Gastrocnemius medialis (tissue), 4 donors: Measurements from ENCODE around the gene KCNRG. TPM values are rescaled to one million over a fixed set of nuclear protein-coding genes. Genes with fewer than 3 reads are reported as not detected.
A peak's percentile ranks its signal among the peaks of the same experiment; 100 is the strongest.

Experiments used
- ATAC-seq, 2 donors: fragments of 150-250 bp; one replicate each; pipeline ENCODE4 v1.9.1; 2016
- DNase-seq, 2 donors: peaks; one replicate each; pipeline ENCODE4 v3.0.0-alpha.2; 2019
- H3K27ac ChIP-seq, 4 donors: fragments of 200-600 bp; sonication (generic); 1 replicate in 1 of 4; 2 replicates in 3 of 4; pipeline ENCODE4 v1.5.1; 2016 to 2018; ENCODE audit warnings: mild to moderate bottlenecking in 2 of 4, moderate library complexity in 1 of 4
- H3K27me3 ChIP-seq, 3 donors: fragments of 200-600 bp; sonication (generic) in 2 of 3; 1 replicate in 1 of 3; 2 replicates in 2 of 3; pipeline versions ENCODE4 v1.5.1 to v1.6.0; 2016 to 2019; ENCODE audit warnings: mild to moderate bottlenecking in 1 of 3, moderate library complexity in 1 of 3
- H3K36me3 ChIP-seq, 2 donors: fragments of 200-600 bp; sonication (generic) in 1 of 2; one replicate each; pipeline ENCODE4 v1.5.1; 2017 to 2018
- H3K4me1 ChIP-seq, 2 donors: fragments of 200-600 bp; sonication (generic) in 1 of 2; one replicate each; pipeline ENCODE4 v1.5.1; 2016 to 2017; ENCODE audit warnings: mild to moderate bottlenecking in 2 of 2
- H3K4me3 ChIP-seq, 4 donors: fragments of 200-600 bp; sonication (generic) in 3 of 4; 1 replicate in 1 of 4; 2 replicates in 3 of 4; pipeline ENCODE4 v1.5.1; 2016 to 2019; ENCODE audit warnings: mild to moderate bottlenecking in 2 of 4
- H3K9me3 ChIP-seq, 3 donors: fragments of 200-600 bp; sonication (generic) in 2 of 3; 1 replicate in 1 of 3; 2 replicates in 2 of 3; pipeline ENCODE4 v1.5.1; 2016 to 2019
- POLR2A ChIP-seq, 2 donors: fragments of 450-650 bp; IDR thresholded peaks; one replicate each; pipeline ENCODE4 v1.6.1; 2017; ENCODE audit warnings: antibody characterized with exemption in 2 of 2, mild to moderate bottlenecking in 2 of 2, moderate library complexity in 2 of 2
- in situ Hi-C, 4 donors: fragments of 200-750 bp; cut with MboI; loops; one replicate each; pipeline versions ENCODE4 v1.15.0 to v1.8.0; 2017; ENCODE audit warnings: low sequenced_read_pairs in 4 of 4
- intact Hi-C: fragments of 100-400 bp; cut with DNase I; formaldehyde crosslinking; loops from one replicate; pipeline ENCODE4 v1.15.1; 2023; ENCODE audit warnings: low total_unique reads
- total RNA-seq, 4 donors: library from RNA; depleted of rRNA; stranded (reverse); fragments of >200 nt; gene quantifications; one replicate each; pipeline versions ENCODE4 v1.1.0 to v1.2.3, GENCODE V29; 2016
- TF ChIP-seq, protein P1 (sequence below), 5 experiments: fragments of 450-650 bp in 3 of 5; fragments of 200-600 bp in 2 of 5; sonication (generic) in 2 of 5; IDR thresholded peaks in 4 of 5; conservative IDR thresholded peaks in 1 of 5; 1 replicate in 4 of 5; 2 replicates in 1 of 5; pipeline ENCODE4 v1.5.1; 2016 to 2019; ENCODE audit warnings: antibody characterized with exemption in 5 of 5, mild to moderate bottlenecking in 3 of 5, moderate library complexity in 3 of 5

The KCNRG gene
- total RNA-seq, 4 donors from 2014 or later = 0.66 to 0.72 TPM; not detected in 2

DNA sequence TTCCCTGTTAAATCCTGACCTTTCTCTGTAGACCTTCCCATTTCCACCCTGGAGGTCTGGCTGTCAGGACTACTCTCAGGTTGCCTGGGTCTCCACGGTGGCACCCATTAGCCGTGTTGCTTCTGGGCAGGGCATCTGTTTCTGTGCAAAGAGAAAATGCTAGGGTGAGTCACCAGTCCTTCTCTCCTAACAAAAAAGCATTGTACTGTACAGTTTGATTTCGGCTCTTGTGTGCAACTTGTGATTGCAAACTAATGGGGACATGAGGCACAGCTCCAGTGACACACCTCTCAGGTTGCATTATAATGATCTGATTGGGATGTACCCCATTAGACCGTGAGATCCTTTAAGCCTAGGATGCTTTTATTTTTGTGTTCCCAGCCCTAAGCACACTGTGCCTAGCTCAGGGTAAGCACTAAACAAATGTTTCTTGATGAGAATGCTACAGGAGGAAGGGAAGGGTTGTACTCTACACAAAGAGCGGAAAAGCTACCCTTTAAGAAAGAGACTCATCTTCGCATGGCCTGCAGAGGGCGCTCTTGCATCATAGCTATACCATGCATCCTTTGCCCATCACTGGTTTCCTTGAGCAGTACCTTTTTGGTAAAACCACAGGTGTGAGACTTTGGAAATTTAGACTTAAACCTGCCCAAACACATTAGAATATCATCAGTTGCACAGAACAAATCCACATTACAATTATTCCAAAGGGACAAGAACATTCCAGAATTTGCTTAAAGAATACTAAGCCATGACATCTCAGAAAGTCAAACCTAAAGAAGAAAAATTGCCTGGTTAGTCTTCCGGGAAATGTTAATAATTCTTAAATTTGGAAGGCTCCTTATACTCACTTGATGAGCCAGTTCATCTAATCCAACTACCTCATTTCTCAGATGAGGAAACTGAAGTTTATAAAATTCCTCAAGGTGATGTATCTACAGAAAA, 38.7 kb upstream of the KCNRG start:
- ATAC-seq = peak; percentile 82 to 88
- in situ Hi-C loops = loop anchor here in 3 of 4 donors (10.0 to 25.0 kb wide), 5 partner anchors 411 to 936 kb away; partner anchors contain the start of gene RNASEH2B (in 3 of the 3)
- no peak overlapping the region for H3K4me3 ChIP-seq

GRCh38 chr13:49977992-49978391, 37.3 kb upstream of the KCNRG start:
- Histone ChIP-seq H3K4me3 (no peak overlapping the region), H3K4me1 (peaks cover 0 to 4% of the 10 kb centered on the region in 2 donors), H3K36me3 (peaks cover 0 to 10% of the 10 kb centered on the region in 2 donors), H3K27me3 (no peaks in the 10 kb centered on the region), H3K27ac (no peak overlapping the region), H3K9me3 (no peaks in the 10 kb centered on the region)
- in situ Hi-C loops = loop anchor here in 3 of 4 donors (10.0 to 25.0 kb wide), 5 partner anchors 409 to 934 kb away; partner anchors contain the start of gene RNASEH2B (in 3 of the 3)
- TF ChIP-seq POLR2A (IDR thresholded peaks at IDR 0.05) = no peak
- TF ChIP-seq, protein P1, sequence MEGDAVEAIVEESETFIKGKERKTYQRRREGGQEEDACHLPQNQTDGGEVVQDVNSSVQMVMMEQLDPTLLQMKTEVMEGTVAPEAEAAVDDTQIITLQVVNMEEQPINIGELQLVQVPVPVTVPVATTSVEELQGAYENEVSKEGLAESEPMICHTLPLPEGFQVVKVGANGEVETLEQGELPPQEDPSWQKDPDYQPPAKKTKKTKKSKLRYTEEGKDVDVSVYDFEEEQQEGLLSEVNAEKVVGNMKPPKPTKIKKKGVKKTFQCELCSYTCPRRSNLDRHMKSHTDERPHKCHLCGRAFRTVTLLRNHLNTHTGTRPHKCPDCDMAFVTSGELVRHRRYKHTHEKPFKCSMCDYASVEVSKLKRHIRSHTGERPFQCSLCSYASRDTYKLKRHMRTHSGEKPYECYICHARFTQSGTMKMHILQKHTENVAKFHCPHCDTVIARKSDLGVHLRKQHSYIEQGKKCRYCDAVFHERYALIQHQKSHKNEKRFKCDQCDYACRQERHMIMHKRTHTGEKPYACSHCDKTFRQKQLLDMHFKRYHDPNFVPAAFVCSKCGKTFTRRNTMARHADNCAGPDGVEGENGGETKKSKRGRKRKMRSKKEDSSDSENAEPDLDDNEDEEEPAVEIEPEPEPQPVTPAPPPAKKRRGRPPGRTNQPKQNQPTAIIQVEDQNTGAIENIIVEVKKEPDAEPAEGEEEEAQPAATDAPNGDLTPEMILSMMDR (IDR thresholded peaks at IDR 0.05 in 4 of 5, conservative IDR thresholded peaks at IDR 0.05 in 1 of 5) = no peak
- no peak for DNase-seq
- no peak for ATAC-seq
- intact Hi-C loops = loop anchor here (2.0 to 10.0 kb wide), 4 partner anchors 555 to 1087 kb away; no protein-coding TSS in a partner anchor

More for the DNA sequence above, 38.7 kb upstream of the KCNRG start:
- intact Hi-C loops = loop anchor here (2.0 to 10.0 kb wide), 4 partner anchors 556 to 1088 kb away; no protein-coding TSS in a partner anchor
- DNase-seq = peak; percentile 30 to 48
- no peaks in the 10 kb centered on the region for H3K9me3 ChIP-seq
- H3K27ac ChIP-seq = no peak overlapping the region
- TF ChIP-seq, protein P1 (IDR thresholded peaks at IDR 0.05 in 4 of 5, conservative IDR thresholded peaks at IDR 0.05 in 1 of 5) = peak; percentile 75 to 91 (median 88)
- no peak for TF ChIP-seq POLR2A (IDR thresholded peaks at IDR 0.05)
- H3K27me3 ChIP-seq = no peaks in the 10 kb centered on the region
- peaks cover 0 to 4% of the 10 kb centered on the region in 2 donors for H3K4me1 ChIP-seq
- peaks cover 0 to 10% of the 10 kb centered on the region in 2 donors for H3K36me3 ChIP-seq

- Histone ChIP-seq H3K4me1 (peaks cover 7 to 10% of the 10 kb centered on the region in 2 donors), H3K27me3 (no peaks in the 10 kb centered on the region), H3K4me3 (no peak overlapping the region), H3K9me3 (no peaks in the 10 kb centered on the region), H3K36me3 (peaks cover 0 to 8% of the 10 kb centered on the region in 2 donors), H3K27ac (no peak overlapping the region)
- ATAC-seq (no peak), DNase-seq (no peak)
- in situ Hi-C loops = loop anchor here in 3 of 4 donors (5.0 to 25.0 kb wide), 5 partner anchors 407 to 932 kb away; partner anchors contain the start of gene RNASEH2B (in 2 of the 3)
- intact Hi-C loops = no loop called here
- no peak for TF ChIP-seq POLR2A (IDR thresholded peaks at IDR 0.05)
- TF ChIP-seq, protein P1 (IDR thresholded peaks at IDR 0.05 in 4 of 5, conservative IDR thresholded peaks at IDR 0.05 in 1 of 5) = no peak
Measured at GRCh38 chr13:49980266-49980665, 35.0 kb upstream of the KCNRG start.

- no peaks in the 10 kb centered on the region for H3K9me3 ChIP-seq
- in situ Hi-C loops = loop anchor here in 2 of 4 donors (10.0 to 25.0 kb wide), 4 partner anchors 402 to 927 kb away; partner anchors contain the start of gene RNASEH2B (in 2 of the 2)
Measured at GRCh38 chr13:49985129-49985528, 30.1 kb upstream of the KCNRG start.

More at GRCh38 chr13:49985129-49985528, 30.1 kb upstream of the KCNRG start:
- H3K36me3 ChIP-seq = peaks cover 0 to 8% of the 10 kb centered on the region in 2 donors
- peak overlapping the region; percentile 44 to 57 (median 50) for H3K27ac ChIP-seq
- peaks cover 22 to 24% of the 10 kb centered on the region in 2 donors for H3K4me1 ChIP-seq
- no peak overlapping the region for H3K4me3 ChIP-seq
- no peaks in the 10 kb centered on the region for H3K27me3 ChIP-seq
- intact Hi-C loops = loop anchor here (5.0 kb wide), 1 partner anchor 193 kb away; the partner anchor contains the start of gene KPNA3
- TF ChIP-seq POLR2A (IDR thresholded peaks at IDR 0.05) = no peak
- TF ChIP-seq, protein P1 (IDR thresholded peaks at IDR 0.05 in 4 of 5, conservative IDR thresholded peaks at IDR 0.05 in 1 of 5) = no peak
- ATAC-seq (peak; percentile 67 to 81), DNase-seq (peak; percentile 28 to 44)
